Loucy (cell line): ENCODE results near the gene SPCS1.

ENCODE experiments used
- CTCF ChIP-seq: fragments of 200-600 bp; sonication (generic); conservative IDR thresholded peaks from 2 replicates; pipeline ENCODE4 v1.5.1; 2014; ENCODE audit warnings: mild to moderate bottlenecking, antibody characterized with exemption, low read length
- EZH2phosphoT487 ChIP-seq: fragments of 200-600 bp; IDR thresholded peaks from 2 replicates; pipeline ENCODE4 v1.6.1; 2018; ENCODE audit warnings: antibody characterized with exemption, mild to moderate bottlenecking, moderate library complexity, borderline replicate concordance

GRCh38 chr3:52685285-52685708 is 20.6 kb upstream of the SPCS1 start:
- TF ChIP-seq CTCF, result no peak
- no peak for TF ChIP-seq EZH2phosphoT487
